ENCODE measurements around the gene ALPI.

DNA sequence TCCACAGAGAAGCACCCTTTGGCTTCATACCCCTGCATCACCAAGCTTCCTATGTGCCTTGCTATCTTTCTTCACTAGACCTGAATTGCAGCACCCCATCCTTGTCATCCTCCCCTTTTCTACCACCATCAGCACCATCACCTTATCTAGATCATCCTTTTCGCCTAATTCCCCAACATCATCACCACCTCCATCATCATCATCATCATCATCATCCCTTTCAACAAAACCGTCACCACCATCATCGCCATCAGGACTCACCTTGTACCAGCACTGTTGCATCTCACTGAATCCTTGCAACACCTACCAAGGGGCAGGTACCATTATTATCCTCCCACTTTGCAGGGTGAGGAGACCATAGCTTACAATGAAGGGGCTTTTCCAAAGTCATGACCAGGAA, 42.5 kb downstream of the ALPI start:
- no peak for TF ChIP-seq POLR2AphosphoS5 (IDR thresholded peaks at IDR 0.05; ENCODE audit: low read depth, low read length)
- no peak for TF ChIP-seq POLR2A (IDR thresholded peaks at IDR 0.05; ENCODE audit: low read depth, low read length)
- TF ChIP-seq TAF1 (IDR thresholded peaks at IDR 0.05; ENCODE audit: borderline replicate concordance, low read depth, low read length): no peak
